D341Med (cell line): ENCODE measurements around the gene PRR36.

Experiments
- DNase-seq: peaks from one replicate; pipeline ENCODE4 v3.0.0; 2012; ENCODE audit warnings: low spot score

PRR36 gene

DNA sequence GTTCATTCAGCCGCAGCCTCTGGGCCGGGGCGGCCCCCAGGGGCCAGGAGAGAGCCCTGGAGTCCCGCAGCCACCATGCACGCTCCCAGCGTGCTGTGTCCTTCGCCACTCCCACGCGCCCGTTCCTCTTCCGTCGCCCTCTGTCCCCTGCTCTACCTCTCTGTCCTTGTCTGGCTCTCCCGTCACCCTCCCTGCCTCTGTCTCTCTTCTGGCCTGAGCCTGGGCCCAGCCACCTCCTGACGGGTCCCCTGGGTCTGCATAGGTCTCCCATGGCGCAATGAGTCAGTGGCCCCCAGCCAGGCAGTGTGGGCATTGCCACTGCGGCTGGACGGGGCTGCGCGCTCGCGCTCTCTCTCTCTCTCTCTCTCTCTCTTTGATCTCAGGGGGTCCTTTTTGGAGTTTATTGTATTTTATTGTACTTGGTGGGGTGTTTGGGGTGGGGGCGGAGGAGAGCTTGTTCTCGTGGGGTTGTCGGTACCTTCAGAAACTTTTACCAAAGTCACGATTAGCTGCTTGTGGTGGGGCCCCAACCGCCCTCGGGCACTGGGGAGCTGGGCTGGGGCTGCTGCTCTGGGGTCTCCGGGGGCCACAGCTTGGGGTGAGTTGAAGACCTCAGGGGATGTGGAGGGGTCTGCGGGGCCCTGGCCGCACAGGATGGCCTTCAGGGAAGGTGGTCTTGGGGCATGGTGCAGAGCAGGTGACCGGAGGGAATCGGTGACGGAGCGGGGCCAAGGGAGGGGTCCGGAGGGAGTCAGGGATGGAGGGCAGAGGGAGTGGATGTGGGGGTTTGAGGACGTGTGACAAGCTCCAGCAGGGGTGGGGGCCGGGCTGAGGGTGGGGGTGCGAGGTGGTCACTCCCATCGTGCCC is 38.7 kb upstream of the PRR36 start:
- no peak for DNase-seq

- DNase-seq = no peak
Observed at GRCh38 chr19:7912144-7912696, 38.0 kb upstream of the PRR36 start.

GRCh38 chr19:7911508-7912143 is 37.4 kb upstream of the PRR36 start:
- DNase-seq = no peak

DNA sequence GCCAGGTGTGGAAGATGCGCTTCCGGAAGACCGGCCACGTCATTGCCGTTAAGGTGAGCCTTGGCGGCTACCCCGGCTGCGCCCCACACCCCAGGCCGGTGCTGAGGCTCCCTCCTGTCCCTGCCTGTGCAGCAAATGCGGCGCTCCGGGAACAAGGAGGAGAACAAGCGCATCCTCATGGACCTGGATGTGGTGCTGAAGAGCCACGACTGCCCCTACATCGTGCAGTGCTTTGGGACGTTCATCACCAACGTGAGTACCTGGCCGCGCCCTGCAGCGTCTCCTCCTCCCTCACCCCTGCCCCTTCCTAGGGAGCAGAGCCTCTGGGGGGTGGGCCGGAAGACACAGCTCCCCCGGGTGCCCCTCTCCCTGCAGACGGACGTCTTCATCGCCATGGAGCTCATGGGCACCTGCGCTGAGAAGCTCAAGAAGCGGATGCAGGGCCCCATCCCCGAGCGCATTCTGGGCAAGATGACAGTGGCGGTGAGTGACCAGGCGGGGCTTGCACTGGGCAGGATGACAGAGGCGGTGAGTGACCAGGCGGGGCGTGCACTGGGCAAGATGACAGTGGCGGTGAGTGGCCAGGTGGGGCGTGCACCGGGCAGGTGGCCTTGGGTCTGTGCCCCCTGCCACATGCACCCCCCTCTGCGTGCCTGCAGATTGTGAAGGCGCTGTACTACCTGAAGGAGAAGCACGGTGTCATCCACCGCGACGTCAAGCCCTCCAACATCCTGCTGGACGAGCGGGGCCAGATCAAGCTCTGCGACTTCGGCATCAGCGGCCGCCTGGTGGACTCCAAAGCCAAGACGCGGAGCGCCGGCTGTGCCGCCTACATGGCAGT is 36.4 kb upstream of the PRR36 start:
- DNase-seq = no peak

- DNase-seq = no peak
Observed at GRCh38 chr19:7909471-7910067, 35.4 kb upstream of the PRR36 start.

DNA sequence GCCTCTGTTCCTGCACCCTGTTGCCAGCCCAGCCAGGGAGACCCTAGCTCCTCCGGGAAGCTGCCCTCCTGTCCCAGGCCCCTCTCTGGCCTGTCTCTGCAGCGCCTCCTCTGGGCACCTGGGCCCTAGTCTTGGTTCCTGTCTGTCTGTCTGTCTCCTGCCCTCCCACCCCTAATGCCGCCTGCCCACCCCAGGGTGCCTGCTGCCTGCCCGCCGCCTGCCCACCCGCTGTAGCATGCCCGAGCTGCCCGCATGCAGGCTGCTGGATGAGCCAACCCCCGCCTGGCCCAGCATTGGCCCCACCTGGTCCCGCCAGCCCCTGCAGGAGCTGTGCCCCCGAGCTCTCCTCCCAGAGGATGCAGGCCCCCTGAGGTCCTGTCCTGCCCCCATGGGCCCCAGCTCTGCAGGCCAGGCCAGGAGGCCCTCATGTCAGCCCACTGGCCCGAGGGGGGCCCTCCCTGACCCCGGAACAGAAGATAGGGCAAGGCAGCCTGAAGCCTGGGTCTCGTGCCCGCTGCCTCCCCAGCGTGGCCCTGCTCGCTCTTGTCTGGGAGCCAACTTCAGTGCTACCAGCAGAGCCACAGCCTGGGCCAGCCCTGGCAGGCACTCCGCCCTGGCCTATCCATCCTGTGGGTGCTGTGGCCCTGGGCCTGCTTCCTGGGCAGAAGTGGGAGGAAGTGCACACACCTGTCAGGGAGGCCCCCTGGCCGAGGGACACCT is 34.7 kb upstream of the PRR36 start:
- no peak for DNase-seq

- DNase-seq = no peak
Observed at GRCh38 chr19:7908078-7908699, 34.0 kb upstream of the PRR36 start.

GRCh38 chr19:7907544-7907943 is 33.4 kb upstream of the PRR36 start:
- no peak for DNase-seq

DNA sequence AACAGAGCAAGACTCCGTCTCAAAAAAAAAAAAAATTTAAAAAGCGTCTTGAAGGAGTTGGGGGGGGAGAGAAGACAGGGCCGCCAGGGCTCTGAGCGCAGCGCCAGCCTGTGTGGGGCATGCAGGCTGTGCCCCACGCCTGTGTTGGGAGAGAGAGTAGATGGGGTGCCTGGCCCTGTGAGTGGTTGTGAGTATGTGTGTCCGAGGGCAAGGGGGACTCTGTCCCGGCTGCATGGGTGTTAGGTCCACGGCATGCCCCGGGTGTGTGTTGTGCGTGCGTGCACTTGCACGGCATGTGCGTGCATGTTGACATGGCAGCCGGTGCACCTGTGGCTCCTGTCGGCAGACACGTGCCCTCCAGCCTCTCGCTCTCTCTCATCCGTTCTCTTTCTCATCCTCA is 32.9 kb upstream of the PRR36 start:
- no peak for DNase-seq

DNA sequence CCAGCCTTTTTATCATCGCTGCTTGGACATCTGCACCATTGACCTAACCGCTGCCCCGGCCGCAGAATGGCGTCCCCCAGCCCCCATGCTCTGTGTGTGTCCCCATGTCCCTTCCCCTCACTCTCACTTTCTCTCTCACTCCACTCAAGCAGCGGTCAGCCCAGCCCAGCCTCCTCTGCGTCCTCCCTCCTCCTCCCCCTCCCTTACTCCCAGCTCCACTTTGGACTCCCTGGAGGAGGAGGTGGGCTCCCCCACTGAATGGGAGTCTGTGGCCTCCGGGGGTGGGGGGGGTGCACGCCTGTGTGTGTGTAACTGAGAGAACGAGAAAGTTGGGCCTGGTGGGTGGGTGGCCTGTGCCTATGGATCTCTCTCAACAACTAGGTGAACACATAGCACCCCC is 31.7 kb upstream of the PRR36 start:
- DNase-seq = no peak

GRCh38 chr19:7905268-7905667 is 31.1 kb upstream of the PRR36 start:
- DNase-seq = no peak

- DNase-seq = peak; percentile 88
Observed at GRCh38 chr19:7904074-7905020, 30.2 kb upstream of the PRR36 start.

DNA sequence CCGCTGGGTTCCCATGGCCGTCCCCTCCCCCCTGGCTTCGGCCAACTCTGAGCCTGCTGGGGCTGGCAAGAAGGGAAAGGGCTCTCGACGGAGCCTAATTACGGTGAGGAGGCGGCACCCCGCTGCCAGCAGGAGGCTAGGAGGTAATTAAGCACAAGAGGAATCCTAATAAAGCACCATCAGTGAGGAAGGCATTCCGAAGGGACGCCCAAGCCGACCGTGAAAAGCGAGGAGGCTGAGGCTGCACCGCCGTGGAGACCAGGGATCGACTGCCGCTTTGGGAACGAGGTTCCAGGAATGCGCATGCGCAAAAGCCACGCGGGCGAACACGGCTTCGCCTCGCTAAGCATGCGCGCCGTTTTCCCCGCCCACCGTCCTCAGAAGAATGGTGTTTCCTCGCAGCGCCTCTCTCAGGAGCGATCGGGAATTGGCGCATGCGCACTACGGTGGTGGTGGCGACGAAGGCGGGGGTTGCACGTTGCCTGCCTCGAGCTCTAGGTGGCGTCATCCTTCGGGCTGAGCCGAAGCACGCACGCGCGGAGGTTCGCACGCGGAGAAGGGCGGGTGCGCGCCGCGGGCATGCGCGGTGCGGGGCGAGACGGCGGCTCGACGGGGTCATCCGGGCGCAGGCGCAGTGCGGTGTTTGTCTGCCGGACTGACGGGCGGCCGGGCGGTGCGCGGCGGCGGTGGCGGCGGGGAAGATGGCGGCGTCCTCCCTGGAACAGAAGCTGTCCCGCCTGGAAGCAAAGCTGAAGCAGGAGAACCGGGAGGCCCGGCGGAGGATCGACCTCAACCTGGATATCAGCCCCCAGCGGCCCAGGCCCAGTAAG is 29.3 kb upstream of the PRR36 start, which contains the start of gene MAP2K7:
MAP2K7 (plus strand) TSS at position 634 of the 830 bp plus-strand sequence; CDS start at position 702, 68 bp downstream.
- peak; percentile 99 for DNase-seq

DNA sequence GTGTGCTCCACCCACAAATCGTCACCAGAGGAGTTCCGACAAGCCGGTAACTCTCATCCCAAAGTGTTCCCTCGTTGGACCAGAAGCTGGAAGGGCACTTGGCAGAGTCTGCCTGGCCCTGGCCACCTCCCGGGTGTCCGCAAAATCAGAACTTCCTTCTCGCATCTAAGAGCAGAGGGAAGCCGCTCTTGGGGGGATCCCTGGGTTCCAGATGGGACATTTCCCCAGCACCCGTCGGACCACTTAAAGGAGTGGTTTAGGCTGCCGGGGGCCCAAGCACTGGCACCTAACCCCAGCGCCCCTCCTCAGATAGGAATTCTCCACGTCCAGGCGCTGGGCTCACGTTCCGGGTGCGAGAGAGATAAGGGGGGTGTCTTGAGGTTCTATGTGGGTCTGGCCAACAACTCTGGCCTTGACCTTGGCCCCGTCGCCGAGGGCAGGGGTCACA is 28.6 kb upstream of the PRR36 start:
- no peak for DNase-seq

DNA sequence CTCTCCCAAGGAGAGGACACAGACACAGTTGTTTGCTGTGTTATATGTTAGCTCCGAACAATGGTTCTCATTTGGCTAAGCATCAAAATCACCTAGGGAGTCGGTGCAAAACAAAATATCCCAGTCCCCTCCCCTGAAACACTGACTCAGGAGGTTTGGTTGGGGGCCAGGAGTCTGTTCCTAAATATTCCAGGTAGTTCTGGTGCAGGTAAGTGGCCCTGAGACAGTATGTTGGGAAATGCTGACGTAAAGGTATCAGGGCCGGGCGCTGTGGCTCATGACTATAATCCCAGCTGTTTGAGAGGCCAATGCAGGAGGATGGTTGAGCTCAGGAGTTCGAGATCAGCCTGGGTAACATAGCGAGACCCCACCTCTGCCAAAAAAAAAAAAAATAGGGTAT is 27.1 kb upstream of the PRR36 start:
- no peak for DNase-seq

GRCh38 chr19:7900931-7901330 is 26.7 kb upstream of the PRR36 start:
- no peak for DNase-seq

- DNase-seq = no peak
Observed at GRCh38 chr19:7900401-7900870, 26.2 kb upstream of the PRR36 start.

DNA sequence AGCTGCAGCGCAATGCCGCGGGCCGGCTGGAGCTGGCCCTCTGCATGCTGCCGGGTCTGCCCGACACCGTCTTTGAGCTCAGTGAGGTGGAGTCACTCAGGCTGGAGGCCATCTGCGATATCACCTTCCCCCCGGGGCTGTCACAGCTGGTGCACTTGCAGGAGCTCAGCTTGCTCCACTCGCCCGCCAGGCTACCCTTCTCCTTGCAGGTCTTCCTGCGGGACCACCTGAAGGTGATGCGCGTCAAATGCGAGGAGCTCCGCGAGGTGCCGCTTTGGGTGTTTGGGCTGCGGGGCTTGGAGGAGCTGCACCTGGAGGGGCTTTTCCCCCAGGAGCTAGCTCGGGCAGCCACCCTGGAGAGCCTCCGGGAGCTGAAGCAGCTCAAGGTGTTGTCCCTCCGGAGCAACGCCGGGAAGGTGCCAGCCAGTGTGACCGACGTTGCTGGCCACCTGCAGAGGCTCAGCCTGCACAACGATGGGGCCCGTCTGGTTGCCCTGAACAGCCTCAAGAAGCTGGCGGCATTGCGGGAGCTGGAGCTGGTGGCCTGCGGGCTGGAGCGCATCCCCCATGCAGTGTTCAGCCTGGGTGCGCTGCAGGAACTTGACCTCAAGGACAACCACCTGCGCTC is 25.7 kb upstream of the PRR36 start:
- DNase-seq = peak; percentile 19
